WTC11 (cell line): ENCODE results near the gene DYSF. TPM values are rescaled to one million over a fixed set of nuclear protein-coding genes. Genes with fewer than 3 reads are reported as not detected.

Experiments used
- ATAC-seq: fragments of 200-7000 bp; cut with Tn5 transposase; 2 replicates; pipeline ENCODE4 v1.10.0; 2021; ENCODE audit warnings: mild to moderate bottlenecking, moderate library complexity
- CTCF ChIA-PET: fragments of 300-600 bp; sonication (Branson Sonifier 250); formaldehyde crosslinking; loops from one replicate; lab custom pipeline; 2021; ENCODE audit warnings: antibody characterized with exemption; lab: Charles Lee
- POLR2A ChIA-PET: fragments of 350-600 bp; sonication (Branson Sonifier 250); formaldehyde crosslinking; loops from one replicate; lab custom pipeline; 2021; ENCODE audit warnings: antibody characterized with exemption; lab: Charles Lee
- DNase-seq: peaks from one replicate; pipeline ENCODE4 v3.0.0; 2021; ENCODE audit warnings: low spot score
- H3K27ac Mint-ChIP-seq: 2 replicates; pipeline ENCODE4 v1.8.0; 2021; ENCODE audit warnings: mixed read lengths
- H3K27me3 Mint-ChIP-seq: 2 replicates; pipeline ENCODE4 v1.8.0; 2021; ENCODE audit warnings: low read depth, mild to moderate bottlenecking, moderate library complexity, mixed read lengths
- H3K36me3 Mint-ChIP-seq: 2 replicates; pipeline ENCODE4 v1.8.0; 2021; ENCODE audit warnings: mixed read lengths
- H3K4me1 Mint-ChIP-seq: 2 replicates; pipeline ENCODE4 v1.8.0; 2022; ENCODE audit warnings: mixed read lengths
- H3K4me3 Mint-ChIP-seq: 2 replicates; pipeline ENCODE4 v1.8.0; 2021; ENCODE audit warnings: mild to moderate bottlenecking, moderate library complexity, mixed read lengths
- H3K9me3 Mint-ChIP-seq: 2 replicates; pipeline ENCODE4 v1.8.0; 2021; ENCODE audit warnings: mixed read lengths
- AR ChIP-seq: fragments of 250-450 bp; sonication (Bioruptor Pico); IDR thresholded peaks from 2 replicates; pipeline ENCODE4 v1.9.0; 2021; ENCODE audit warnings: mild to moderate bottlenecking
- ATF1 ChIP-seq: sonication (generic); formaldehyde crosslinking; IDR thresholded peaks from 2 replicates; pipeline ENCODE4 v1.8.1; 2023; ENCODE audit warnings: mild to moderate bottlenecking, moderate library complexity, missing genetic modification reagents
- ATF2 ChIP-seq: sonication (generic); formaldehyde crosslinking; IDR thresholded peaks from 2 replicates; pipeline ENCODE4 v1.8.1; 2022; ENCODE audit warnings: low read depth, missing genetic modification reagents, borderline replicate concordance
- EMX1 ChIP-seq: fragments of 250-450 bp; sonication (Bioruptor Pico); IDR thresholded peaks from 2 replicates; pipeline ENCODE4 v1.8.0; 2021; ENCODE audit warnings: mild to moderate bottlenecking
- ETV6 ChIP-seq: sonication (generic); formaldehyde crosslinking; IDR thresholded peaks from 2 replicates; pipeline ENCODE4 v1.8.1; 2022; ENCODE audit warnings: mild to moderate bottlenecking, missing genetic modification reagents
- FOXP1 ChIP-seq: sonication (generic); formaldehyde crosslinking; IDR thresholded peaks from 2 replicates; pipeline ENCODE4 v1.8.0; 2022; ENCODE audit warnings: missing genetic modification reagents, mild to moderate bottlenecking, moderate library complexity, borderline replicate concordance
- GABPB1 ChIP-seq: sonication (generic); formaldehyde crosslinking; IDR thresholded peaks from 2 replicates; pipeline ENCODE4 v1.8.1; 2023; ENCODE audit warnings: mild to moderate bottlenecking, missing genetic modification reagents
- IRF2 ChIP-seq: sonication (generic); formaldehyde crosslinking; IDR thresholded peaks from 2 replicates; pipeline ENCODE4 v1.8.0; 2022; ENCODE audit warnings: low read depth, missing genetic modification reagents, borderline replicate concordance
- JUN ChIP-seq: sonication (generic); formaldehyde crosslinking; IDR thresholded peaks from 2 replicates; pipeline ENCODE4 v1.8.0; 2023; ENCODE audit warnings: mild to moderate bottlenecking, missing genetic modification reagents
- NFYB ChIP-seq: sonication (generic); formaldehyde crosslinking; conservative IDR thresholded peaks from 2 replicates; pipeline ENCODE4 v1.8.0; 2022; ENCODE audit warnings: low read depth, missing genetic modification reagents
- NR3C1 ChIP-seq: sonication (generic); formaldehyde crosslinking; conservative IDR thresholded peaks from 2 replicates; pipeline ENCODE4 v1.8.1; 2023; ENCODE audit warnings: low read depth, mild to moderate bottlenecking, missing genetic modification reagents
- RELA ChIP-seq: sonication (generic); formaldehyde crosslinking; IDR thresholded peaks from 2 replicates; pipeline ENCODE4 v1.8.1; 2022; ENCODE audit warnings: missing genetic modification reagents, mild to moderate bottlenecking, borderline replicate concordance
- SMAD4 ChIP-seq: sonication (generic); formaldehyde crosslinking; IDR thresholded peaks from 2 replicates; pipeline ENCODE4 v1.8.0; 2022; ENCODE audit warnings: mild to moderate bottlenecking, missing genetic modification reagents
- TEAD1 ChIP-seq: sonication (generic); formaldehyde crosslinking; IDR thresholded peaks from 2 replicates; pipeline ENCODE4 v1.8.0; 2022; ENCODE audit warnings: mild to moderate bottlenecking, missing genetic modification reagents
- ZMAT4 ChIP-seq: fragments of 250-450 bp; sonication (Bioruptor Pico); IDR thresholded peaks from 2 replicates; pipeline ENCODE4 v1.9.0; 2021; ENCODE audit warnings: mild to moderate bottlenecking
- ZNF219 ChIP-seq: sonication (generic); formaldehyde crosslinking; IDR thresholded peaks from 2 replicates; pipeline ENCODE4 v1.8.0; 2023; ENCODE audit warnings: missing genetic modification reagents, mild to moderate bottlenecking, borderline replicate concordance
- ZNF512 ChIP-seq: sonication (generic); formaldehyde crosslinking; IDR thresholded peaks from 2 replicates; pipeline ENCODE4 v1.8.1; 2022; ENCODE audit warnings: missing genetic modification reagents, borderline replicate concordance
- total RNA-seq: library from RNA; stranded (reverse); gene quantifications from 3 replicates; pipeline ENCODE4 v1.2.3, GENCODE V29; 2021
- TF ChIP-seq, protein P1 (sequence below): sonication (generic); formaldehyde crosslinking; IDR thresholded peaks from 2 replicates; pipeline ENCODE4 v1.8.0; 2023; ENCODE audit warnings: missing genetic modification reagents
- TF ChIP-seq, protein P2 (sequence below): sonication (generic); formaldehyde crosslinking; IDR thresholded peaks from 2 replicates; pipeline ENCODE4 v1.8.1; 2023; ENCODE audit warnings: mild to moderate bottlenecking, missing genetic modification reagents, moderate library complexity
- TF ChIP-seq, protein P3 (sequence below): sonication (generic); formaldehyde crosslinking; IDR thresholded peaks from 2 replicates; pipeline ENCODE4 v1.8.0; 2023; ENCODE audit warnings: mild to moderate bottlenecking, missing genetic modification reagents

The DYSF gene
- total RNA-seq, 1 experiment from 2014 or later: 14.8 TPM

DNA sequence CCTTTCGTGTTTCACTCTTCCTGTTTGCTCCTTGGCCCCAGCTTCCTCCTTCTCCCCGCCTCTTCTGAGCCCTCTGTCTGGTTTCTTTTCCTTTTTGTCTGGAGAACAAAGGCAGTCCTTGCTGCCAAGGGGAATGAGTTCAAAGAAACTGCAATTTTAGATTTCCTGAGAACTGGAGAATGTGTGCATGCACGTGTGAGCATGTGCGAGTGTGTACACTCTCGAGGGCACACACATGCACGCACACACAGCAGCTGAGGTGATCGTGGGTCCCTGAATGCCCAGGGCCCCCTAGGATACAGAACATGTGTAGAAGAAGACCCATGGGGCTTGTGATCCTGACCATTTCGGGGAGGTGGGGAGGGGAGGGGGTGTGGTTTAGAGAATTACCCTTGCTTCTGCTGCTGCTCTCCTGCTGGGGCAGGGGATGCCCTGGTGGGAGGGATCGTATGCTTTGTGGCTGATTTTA is 151.8 kb downstream of the DYSF start:
- Mint-ChIP-seq H3K27me3 (0 out of 2 replicates have a peak, but pooled peaks cover 2% of the 10 kb centered on the region), H3K27ac (no peak overlapping the region), H3K9me3 (no peaks in the 10 kb centered on the region), H3K4me1 (peaks cover 24% of the 10 kb centered on the region), H3K4me3 (no peak overlapping the region)
- ATAC-seq: peak; percentile 33
- POLR2A ChIA-PET: no interaction called here
- peak; percentile 10 for DNase-seq
- TF ChIP-seq TEAD1 (no peak), RELA (CRISPR knock-in tag) (no peak), ATF2 (CRISPR knock-in tag) (no peak), ATF1 (CRISPR knock-in tag) (no peak), ZNF219 (CRISPR knock-in tag) (no peak), ZNF512 (no peak), IRF2 (CRISPR knock-in tag) (no peak), SMAD4 (CRISPR knock-in tag) (no peak), NR3C1 (CRISPR knock-in tag) (no peak), EMX1 (CRISPR knock-in tag) (no peak), NFYB (CRISPR knock-in tag) (no peak), FOXP1 (CRISPR knock-in tag) (no peak), GABPB1 (CRISPR knock-in tag) (no peak), ETV6 (no peak), ZMAT4 (CRISPR knock-in tag) (no peak), AR (CRISPR knock-in tag) (no peak), JUN (CRISPR knock-in tag) (no peak)
- TF ChIP-seq, protein P1, sequence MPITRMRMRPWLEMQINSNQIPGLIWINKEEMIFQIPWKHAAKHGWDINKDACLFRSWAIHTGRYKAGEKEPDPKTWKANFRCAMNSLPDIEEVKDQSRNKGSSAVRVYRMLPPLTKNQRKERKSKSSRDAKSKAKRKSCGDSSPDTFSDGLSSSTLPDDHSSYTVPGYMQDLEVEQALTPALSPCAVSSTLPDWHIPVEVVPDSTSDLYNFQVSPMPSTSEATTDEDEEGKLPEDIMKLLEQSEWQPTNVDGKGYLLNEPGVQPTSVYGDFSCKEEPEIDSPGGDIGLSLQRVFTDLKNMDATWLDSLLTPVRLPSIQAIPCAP (CRISPR knock-in tag): no peak
- TF ChIP-seq, protein P2, sequence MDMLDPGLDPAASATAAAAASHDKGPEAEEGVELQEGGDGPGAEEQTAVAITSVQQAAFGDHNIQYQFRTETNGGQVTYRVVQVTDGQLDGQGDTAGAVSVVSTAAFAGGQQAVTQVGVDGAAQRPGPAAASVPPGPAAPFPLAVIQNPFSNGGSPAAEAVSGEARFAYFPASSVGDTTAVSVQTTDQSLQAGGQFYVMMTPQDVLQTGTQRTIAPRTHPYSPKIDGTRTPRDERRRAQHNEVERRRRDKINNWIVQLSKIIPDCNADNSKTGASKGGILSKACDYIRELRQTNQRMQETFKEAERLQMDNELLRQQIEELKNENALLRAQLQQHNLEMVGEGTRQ (CRISPR knock-in tag): no peak
- TF ChIP-seq, protein P3, sequence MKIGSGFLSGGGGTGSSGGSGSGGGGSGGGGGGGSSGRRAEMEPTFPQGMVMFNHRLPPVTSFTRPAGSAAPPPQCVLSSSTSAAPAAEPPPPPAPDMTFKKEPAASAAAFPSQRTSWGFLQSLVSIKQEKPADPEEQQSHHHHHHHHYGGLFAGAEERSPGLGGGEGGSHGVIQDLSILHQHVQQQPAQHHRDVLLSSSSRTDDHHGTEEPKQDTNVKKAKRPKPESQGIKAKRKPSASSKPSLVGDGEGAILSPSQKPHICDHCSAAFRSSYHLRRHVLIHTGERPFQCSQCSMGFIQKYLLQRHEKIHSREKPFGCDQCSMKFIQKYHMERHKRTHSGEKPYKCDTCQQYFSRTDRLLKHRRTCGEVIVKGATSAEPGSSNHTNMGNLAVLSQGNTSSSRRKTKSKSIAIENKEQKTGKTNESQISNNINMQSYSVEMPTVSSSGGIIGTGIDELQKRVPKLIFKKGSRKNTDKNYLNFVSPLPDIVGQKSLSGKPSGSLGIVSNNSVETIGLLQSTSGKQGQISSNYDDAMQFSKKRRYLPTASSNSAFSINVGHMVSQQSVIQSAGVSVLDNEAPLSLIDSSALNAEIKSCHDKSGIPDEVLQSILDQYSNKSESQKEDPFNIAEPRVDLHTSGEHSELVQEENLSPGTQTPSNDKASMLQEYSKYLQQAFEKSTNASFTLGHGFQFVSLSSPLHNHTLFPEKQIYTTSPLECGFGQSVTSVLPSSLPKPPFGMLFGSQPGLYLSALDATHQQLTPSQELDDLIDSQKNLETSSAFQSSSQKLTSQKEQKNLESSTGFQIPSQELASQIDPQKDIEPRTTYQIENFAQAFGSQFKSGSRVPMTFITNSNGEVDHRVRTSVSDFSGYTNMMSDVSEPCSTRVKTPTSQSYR (CRISPR knock-in tag): no peak
- TF ChIP-seq, all 79 proteins: peak for 0
- CTCF ChIA-PET: interaction anchor here (1.1 to 1.6 kb wide), 3 partner anchors 16 to 56 kb away, joined by 3 to 6 read pairs (median 6); no protein-coding TSS in a partner anchor
- no peaks in the 10 kb centered on the region for H3K36me3 Mint-ChIP-seq
